Amniotic stem cell (primary cell): ENCODE measurements around the gene FAM169A.
"Not testable (repeated sequence)": the region's sequence is repeated elsewhere in the genome, so short reads cannot be mapped to it uniquely, and the experiment has no call there.

Experiments
- DNase-seq: peaks from one replicate; lab custom pipeline; 2025; lab: John Stamatoyannopoulos, UW

FAM169A gene

GRCh38 chr5:74798977-74799911 lies 66.9 kb downstream of the FAM169A start:
- no peak for DNase-seq

GRCh38 chr5:74791669-74792068 lies 74.5 kb downstream of the FAM169A start:
- DNase-seq: not testable (repeated sequence)

DNA sequence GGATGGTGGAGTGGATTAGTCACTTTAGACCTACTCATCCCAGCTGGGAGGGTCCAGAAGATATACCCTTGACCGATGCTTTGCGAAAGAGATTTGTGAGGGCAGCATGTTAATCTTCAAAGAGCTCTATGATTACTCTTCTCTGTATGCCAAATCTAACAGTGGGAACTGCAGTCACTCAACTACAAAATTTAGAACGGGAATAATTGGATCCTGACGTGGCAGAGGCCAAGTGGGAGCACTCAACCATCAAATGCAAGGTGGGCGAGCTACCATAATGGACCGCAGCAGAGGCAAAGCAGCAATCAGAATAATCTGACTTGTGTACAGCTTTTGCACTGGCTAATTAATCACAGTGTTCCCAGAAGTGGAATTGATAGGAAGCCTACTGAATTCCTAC lies 78.8 kb downstream of the FAM169A start:
- no peak for DNase-seq

DNA sequence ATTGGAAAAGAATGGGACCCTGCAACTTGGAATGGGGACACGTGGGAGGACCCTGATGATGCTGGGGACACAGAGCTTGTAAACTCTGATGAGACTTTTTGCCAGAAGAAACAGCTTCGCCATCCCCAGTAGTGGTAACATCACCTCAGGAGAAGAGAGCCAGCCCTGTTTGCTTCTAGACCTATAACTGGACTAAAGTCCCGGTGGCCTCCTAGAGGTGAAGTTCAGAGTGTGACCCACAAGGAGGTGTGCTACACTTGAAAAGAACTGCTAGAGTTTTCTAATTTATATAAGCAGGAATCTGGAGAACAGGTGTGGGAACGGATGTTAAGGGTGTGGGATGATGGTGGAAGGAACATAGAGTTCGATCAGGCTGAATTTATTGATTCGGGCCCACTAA lies 79.3 kb downstream of the FAM169A start:
- no peak for DNase-seq

- no peak for DNase-seq
These were observed 87.6 kb downstream of the FAM169A start for GRCh38 chr5:74778609-74779008.

- no peak for DNase-seq
These were observed 93.8 kb downstream of the FAM169A start for GRCh38 chr5:74772359-74772758.

DNA sequence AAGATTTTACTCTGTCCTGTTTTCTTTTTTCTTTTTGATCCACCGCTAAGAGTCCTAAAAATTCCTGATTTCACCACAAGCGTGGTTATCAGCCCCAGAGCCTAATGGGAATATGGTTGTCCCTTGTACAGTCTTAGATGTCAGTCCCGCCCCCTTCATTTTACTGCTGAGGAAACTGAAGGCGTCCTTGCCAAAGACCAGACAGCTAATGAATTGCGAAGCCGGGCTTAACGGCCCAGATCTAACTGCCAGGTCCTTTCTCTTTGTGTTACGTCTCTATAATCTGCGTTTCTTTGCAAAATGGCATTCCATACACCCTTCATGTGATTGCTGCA lies 98.6 kb downstream of the FAM169A start:
- DNase-seq: peak; percentile 13

DNA sequence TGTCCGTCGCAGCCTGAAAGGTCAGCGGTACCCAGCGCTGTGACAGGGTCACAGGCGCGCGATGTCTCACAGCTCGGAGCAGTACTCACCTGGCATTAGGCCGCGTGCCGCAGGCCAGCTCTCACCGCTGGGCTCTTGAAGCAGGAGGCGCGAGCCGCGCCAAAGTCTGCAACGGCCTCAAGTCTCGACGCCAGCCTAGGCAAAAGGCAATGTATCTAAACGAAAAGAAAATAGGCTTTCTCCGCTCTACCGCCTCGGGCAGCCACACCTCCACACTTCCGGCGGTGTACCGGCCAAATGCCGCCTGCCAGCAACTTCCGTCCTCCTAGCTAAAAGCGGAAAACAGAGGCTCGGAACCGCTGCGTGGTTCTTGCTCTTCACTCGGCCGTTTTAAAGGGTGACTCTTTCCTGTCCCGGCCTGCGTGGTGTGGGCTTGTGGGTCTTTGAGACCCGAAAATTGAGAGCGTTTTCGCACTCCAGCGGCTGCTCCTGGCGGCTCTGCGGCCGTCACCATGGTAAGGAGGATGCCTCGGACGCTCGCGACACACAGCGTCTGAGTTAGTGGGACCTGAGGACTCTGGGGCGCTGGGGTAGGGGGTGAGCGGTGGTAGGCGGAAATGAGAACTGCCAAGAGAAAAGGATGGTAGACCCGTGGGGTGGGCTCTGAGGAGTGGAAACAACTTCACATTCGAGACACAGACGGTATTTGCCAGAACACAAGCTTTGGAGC lies 99.2 kb downstream of the FAM169A start, which contains the start of the genes GFM2 and NSA2:
GFM2 (minus strand) TSS at position 269 of the 730 bp plus-strand sequence. CDS start 3,375 bp downstream, outside the sequence.
NSA2 (plus strand) TSS at position 401 of the 730 bp plus-strand sequence; CDS start at position 513, 112 bp downstream.
- peak; percentile 83 for DNase-seq

GRCh38 chr5:74766418-74766848 lies 99.8 kb downstream of the FAM169A start:
- DNase-seq: peak; percentile 22

- DNase-seq: no peak
These were observed 100.3 kb downstream of the FAM169A start for GRCh38 chr5:74765929-74766328.

DNA sequence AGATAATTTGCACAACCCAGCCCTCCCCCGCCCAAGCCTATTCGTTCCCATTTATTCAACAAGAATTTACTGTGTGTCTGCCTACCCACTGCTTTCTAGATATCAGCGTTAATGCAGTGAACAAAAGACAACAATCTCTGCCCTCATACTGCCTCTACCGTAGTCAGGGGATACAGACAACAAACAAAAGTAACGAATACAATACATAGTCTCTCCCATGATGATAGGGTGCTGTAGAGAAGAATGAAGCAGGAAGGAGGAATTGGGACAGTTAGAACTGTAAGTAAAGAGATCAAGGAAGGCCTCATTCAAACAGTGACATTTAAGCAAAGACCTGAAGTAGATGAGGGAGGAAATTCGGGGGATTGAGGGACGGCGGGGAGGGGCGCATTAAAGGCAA lies 101.0 kb downstream of the FAM169A start:
- no peak for DNase-seq

DNA sequence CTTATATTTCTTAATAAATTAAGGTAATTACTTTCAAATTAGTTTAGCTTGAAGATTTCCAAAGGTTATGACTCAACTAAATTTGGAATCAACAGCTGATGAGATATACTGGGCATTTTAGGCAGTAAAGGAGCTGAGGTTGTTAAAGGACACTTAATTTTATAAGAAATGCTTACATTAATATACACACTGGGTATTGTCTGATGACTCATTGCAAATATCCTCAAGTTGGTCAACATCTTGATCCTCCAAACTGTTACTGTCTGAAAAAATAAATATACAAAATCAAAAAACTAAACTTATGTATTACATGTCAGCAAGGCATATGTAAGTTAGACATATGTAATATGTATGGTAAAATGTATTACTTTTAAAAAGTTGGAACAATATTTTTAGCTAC lies 102.7 kb downstream of the FAM169A start:
- no peak for DNase-seq

GRCh38 chr5:74762599-74762998 lies 103.6 kb downstream of the FAM169A start:
- peak; percentile 46 for DNase-seq

GRCh38 chr5:74761241-74761640 lies 104.9 kb downstream of the FAM169A start:
- no peak for DNase-seq

- DNase-seq: not testable (repeated sequence)
These were observed 117.4 kb downstream of the FAM169A start for GRCh38 chr5:74748742-74749141.

GRCh38 chr5:74738406-74738805 lies 127.8 kb downstream of the FAM169A start:
- no peak for DNase-seq

DNA sequence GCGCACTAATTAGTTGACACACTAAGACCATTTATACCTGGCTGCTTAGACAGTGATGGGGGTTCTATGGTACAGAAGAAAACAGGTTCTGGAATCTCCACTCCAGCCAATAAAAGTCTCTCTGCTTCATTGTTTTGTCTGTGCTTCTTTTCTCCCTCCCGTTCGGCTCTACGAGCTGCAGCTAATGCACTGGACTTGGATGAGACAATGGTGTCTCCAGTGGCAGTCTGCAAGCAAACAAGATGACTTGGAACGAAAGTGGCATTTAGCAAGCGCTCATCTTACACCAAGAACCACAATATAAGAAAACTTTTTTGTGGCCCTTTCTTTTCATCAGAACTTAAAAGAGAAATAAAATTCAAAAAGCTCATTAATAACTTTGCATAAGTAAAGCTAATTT lies 129.4 kb downstream of the FAM169A start:
- DNase-seq: no peak
